B cell (primary cell): ENCODE data around the gene SKA3.

ENCODE experiments used
- EZH2 ChIP-seq: IDR thresholded peaks from 2 replicates; pipeline ENCODE4 v1.6.1; 2012; ENCODE audit warnings: borderline replicate concordance, low read depth, mild to moderate bottlenecking, moderate library complexity, low read length; ENCODE audit not compliant: insufficient read depth, poor library complexity, severe bottlenecking
- TF ChIP-seq, protein P1 (sequence below): fragments of 200-600 bp; IDR thresholded peaks from one replicate; pipeline ENCODE4 v1.8.0; 2022; ENCODE audit warnings: antibody characterized with exemption, mild to moderate bottlenecking

DNA sequence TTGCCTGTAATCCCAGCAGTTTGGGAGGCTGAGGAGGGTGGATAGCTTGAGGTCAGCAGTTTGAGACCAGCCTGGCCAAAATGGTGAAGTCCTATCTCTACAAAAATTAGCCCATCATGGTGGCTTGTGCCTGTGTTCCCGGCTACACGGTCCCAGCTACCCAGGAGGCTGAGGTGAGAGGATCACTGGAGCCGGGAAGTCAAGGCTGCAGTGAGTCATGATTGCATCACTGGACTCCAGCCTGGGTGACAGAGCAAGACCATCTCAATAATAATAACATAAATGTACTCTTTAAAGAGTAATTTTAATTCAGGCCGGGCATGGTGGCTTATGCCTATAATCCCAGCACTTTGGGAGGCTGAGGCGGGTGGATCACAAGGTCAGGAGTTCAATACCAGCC, 38.7 kb downstream of the SKA3 start:
- TF ChIP-seq, protein P1, sequence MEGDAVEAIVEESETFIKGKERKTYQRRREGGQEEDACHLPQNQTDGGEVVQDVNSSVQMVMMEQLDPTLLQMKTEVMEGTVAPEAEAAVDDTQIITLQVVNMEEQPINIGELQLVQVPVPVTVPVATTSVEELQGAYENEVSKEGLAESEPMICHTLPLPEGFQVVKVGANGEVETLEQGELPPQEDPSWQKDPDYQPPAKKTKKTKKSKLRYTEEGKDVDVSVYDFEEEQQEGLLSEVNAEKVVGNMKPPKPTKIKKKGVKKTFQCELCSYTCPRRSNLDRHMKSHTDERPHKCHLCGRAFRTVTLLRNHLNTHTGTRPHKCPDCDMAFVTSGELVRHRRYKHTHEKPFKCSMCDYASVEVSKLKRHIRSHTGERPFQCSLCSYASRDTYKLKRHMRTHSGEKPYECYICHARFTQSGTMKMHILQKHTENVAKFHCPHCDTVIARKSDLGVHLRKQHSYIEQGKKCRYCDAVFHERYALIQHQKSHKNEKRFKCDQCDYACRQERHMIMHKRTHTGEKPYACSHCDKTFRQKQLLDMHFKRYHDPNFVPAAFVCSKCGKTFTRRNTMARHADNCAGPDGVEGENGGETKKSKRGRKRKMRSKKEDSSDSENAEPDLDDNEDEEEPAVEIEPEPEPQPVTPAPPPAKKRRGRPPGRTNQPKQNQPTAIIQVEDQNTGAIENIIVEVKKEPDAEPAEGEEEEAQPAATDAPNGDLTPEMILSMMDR: no peak
- TF ChIP-seq EZH2: no peak
